Heart left ventricle (tissue), 16 donors: ENCODE data around the gene DSCAML1. TPM values are rescaled to one million over a fixed set of nuclear protein-coding genes. Genes with fewer than 3 reads are reported as not detected.

Experiments
- ATAC-seq, 4 donors: fragments of 200-7000 bp; cut with Tn5 transposase; one replicate each; pipeline ENCODE4 v1.9.1; 2020 to 2022; ENCODE audit warnings: moderate library complexity in 4 of 4, mild to moderate bottlenecking in 3 of 4, moderate number of reproducible peaks in 1 of 4
- DNase-seq, 5 donors: peaks; one replicate each; pipeline ENCODE4 v3.0.0-alpha.2; 2020
- H3K27ac ChIP-seq, 12 donors: fragments of 200-600 bp; sonication (generic) in 4 of 12; one replicate each; pipeline versions ENCODE4 v1.5.0 to v1.8.0; 2016 to 2022; ENCODE audit warnings: mild to moderate bottlenecking in 2 of 12
- H3K27me3 ChIP-seq, 9 donors: fragments of 200-600 bp; sonication (generic) in 2 of 9; one replicate each; pipeline versions ENCODE4 v1.5.1 to v1.8.0; 2016 to 2022; ENCODE audit warnings: mild to moderate bottlenecking in 3 of 9
- H3K36me3 ChIP-seq, 9 donors: fragments of 200-600 bp; sonication (generic) in 2 of 9; one replicate each; pipeline versions ENCODE4 v1.5.0 to v1.8.0; 2018 to 2022; ENCODE audit warnings: mild to moderate bottlenecking in 2 of 9
- H3K4me1 ChIP-seq, 12 donors: fragments of 200-600 bp; sonication (generic) in 4 of 12; one replicate each; pipeline versions ENCODE4 v1.5.0 to v1.8.0; 2016 to 2022; ENCODE audit warnings: mild to moderate bottlenecking in 3 of 12
- H3K4me3 ChIP-seq, 12 donors: fragments of 200-600 bp; sonication (generic) in 4 of 12; one replicate each; pipeline versions ENCODE4 v1.5.0 to v1.8.0; 2017 to 2022; ENCODE audit warnings: mild to moderate bottlenecking in 9 of 12, moderate library complexity in 4 of 12
- H3K9me3 ChIP-seq, 12 donors: fragments of 200-600 bp; sonication (generic) in 4 of 12; one replicate each; pipeline versions ENCODE4 v1.5.0 to v1.8.0; 2016 to 2022; ENCODE audit warnings: mild to moderate bottlenecking in 1 of 12
- CTCF ChIP-seq, 12 donors: fragments of 200-600 bp; sonication (generic) in 4 of 12; IDR thresholded peaks; one replicate each; pipeline versions ENCODE4 v1.5.0 to v1.8.0; 2018 to 2022; ENCODE audit warnings: antibody characterized with exemption in 12 of 12, mild to moderate bottlenecking in 5 of 12
- POLR2A ChIP-seq, 2 donors: fragments of 450-650 bp; IDR thresholded peaks; one replicate each; pipeline ENCODE4 v1.6.1; 2017; ENCODE audit warnings: antibody characterized with exemption in 2 of 2, mild to moderate bottlenecking in 2 of 2, moderate library complexity in 2 of 2
- WGBS, 4 donors: extraction: QIAGEN DNeasy Blood & Tissue Kit in 2 of 4; methylation state at CpG; one replicate each; pipeline versions ENCODE4 v1.1.5 to v1.1.7; 2013 to 2018; 5-methylcytosine and 5-hydroxymethylcytosine counted together
- intact Hi-C, 10 donors: fragments of 100-400 bp; cut with DNase I; formaldehyde crosslinking; loops; one replicate each; pipeline versions ENCODE4 v1.11.1 to v1.14.2; 2022
- polyA plus RNA-seq, 2 donors: library from polyadenylated mRNA; stranded (reverse); fragments of 200-250 nt; gene quantifications; one replicate each; pipeline ENCODE4 v1.2.3, GENCODE V29; 2013
- total RNA-seq, 9 donors: library from RNA; depleted of rRNA in 2 of 9; stranded (reverse); fragments of >200 nt in 2 of 9; fragmentation: NEBNext Ultra II Directional in 3 of 9; extraction: Animal tissue kit (Norgen Biotek cat#: 25700) in 3 of 9; gene quantifications; one replicate each; pipeline versions ENCODE4 v1.1.0 to v1.2.4, GENCODE V29; 2016 to 2023
- donor health status: ischemic (EF 13 %, LVEDD 7.1; RV severe dilation, severe dysfunction).
- donor health status: healthy with polysubstance abuse.
- donor health status: DM: no; HTN: yes; CAD: no.
- donor health status: DM: no; HTN: no; CAD: no.
- donor health status: ischemic (EF 25% LVEDD 6.9; RV normal size, moderate dysfunction).
- donor health status: ischemic (EF 25% LVEDD 5.7; RV mildly dilated, moderate dysfunction).
- donor health status: healthy.
- donor health status: DM: yes; HTN: yes; CAD: no.
- donor health status: ischemic (EF 35%, LVEDD 5.7; RV mildly dilated, moderate dysfunction).
- donor health status: nonischemic (EF 11% LVEDD 7.7; RV severe dilation, severe dysfunction).
- donor health status: DM: yes; HTN: yes; CAD: no.
- donor health status: PGD.
- donor health status: ischemic (EF 29% LVEDD 5.4; RV normal size, mild dysfunction).
- donor health status: nonischemic (EF 23%, LVEDD 6.1; RV moderate dilation, normal function).

The DSCAML1 gene
- total and polyA plus RNA-seq, 11 donors = 0.05 to 1.7 (median 0.76) TPM

- WGBS, 4 donors = 26 to 51% (median 35%) methylated on average over 4 of the region's 4 CpGs
- ATAC-seq (peak; percentile 47 to 90 (median 86)), DNase-seq (no peak)
- Histone ChIP-seq H3K9me3 (peaks cover 0 to 16% (median 7%) of the 10 kb centered on the region in 12 donors), H3K27me3 (no peaks in the 10 kb centered on the region), H3K4me1 (peaks cover 0 to 22% (median 0%) of the 10 kb centered on the region in 12 donors), H3K4me3 (no peak overlapping the region), H3K27ac (no peak overlapping the region), H3K36me3 (no peaks in the 10 kb centered on the region)
- intact Hi-C loops = no loop called here
- TF ChIP-seq CTCF (IDR thresholded peaks at IDR 0.05) (no peak), POLR2A (IDR thresholded peaks at IDR 0.05) (no peak)
These were observed 171.8 kb downstream of the DSCAML1 start for GRCh38 chr11:117625237-117625636.

- Histone ChIP-seq H3K4me3 (no peak overlapping the region), H3K36me3 (no peaks in the 10 kb centered on the region), H3K27me3 (no peaks in the 10 kb centered on the region), H3K4me1 (peaks cover 0 to 26% (median 0%) of the 10 kb centered on the region in 12 donors), H3K9me3 (peaks cover 0 to 16% (median 7%) of the 10 kb centered on the region in 12 donors), H3K27ac (no peak overlapping the region)
- WGBS, 4 donors = 91 to 100% (median 93%) methylated on average over 2 of the region's 2 CpGs
- intact Hi-C loops = no loop called here
- DNase-seq = no peak
- TF ChIP-seq CTCF (IDR thresholded peaks at IDR 0.05) = no peak
- no peak for TF ChIP-seq POLR2A (IDR thresholded peaks at IDR 0.05)
- no peak for ATAC-seq
These were observed 173.2 kb downstream of the DSCAML1 start for GRCh38 chr11:117623831-117624271.

- Histone ChIP-seq H3K27me3 (no peaks in the 10 kb centered on the region), H3K4me3 (no peak overlapping the region), H3K9me3 (peaks cover 0 to 16% (median 7%) of the 10 kb centered on the region in 12 donors), H3K27ac (no peak overlapping the region), H3K4me1 (peaks cover 0 to 26% (median 0%) of the 10 kb centered on the region in 12 donors), H3K36me3 (no peaks in the 10 kb centered on the region)
- DNase-seq = no peak
- intact Hi-C loops = no loop called here
- TF ChIP-seq POLR2A (IDR thresholded peaks at IDR 0.05) (no peak), CTCF (IDR thresholded peaks at IDR 0.05) (peak in 10 of 12 donors; percentile 7 to 42 (median 30))
- no peak for ATAC-seq
These were observed 175.8 kb downstream of the DSCAML1 start for GRCh38 chr11:117621226-117621625.

- intact Hi-C loops = no loop called here
- TF ChIP-seq POLR2A (IDR thresholded peaks at IDR 0.05) = no peak
- TF ChIP-seq CTCF (IDR thresholded peaks at IDR 0.05) = no peak
- H3K27ac ChIP-seq = peak overlapping the region in 7 of 12 donors; percentile 9 to 56 (median 41)
These were observed 176.4 kb downstream of the DSCAML1 start for GRCh38 chr11:117620659-117621058.

More at GRCh38 chr11:117620659-117621058, 176.4 kb downstream of the DSCAML1 start:
- DNase-seq = no peak
- Histone ChIP-seq H3K4me1 (peaks cover 0 to 21% (median 0%) of the 10 kb centered on the region in 12 donors), H3K36me3 (no peaks in the 10 kb centered on the region), H3K27me3 (no peaks in the 10 kb centered on the region), H3K9me3 (peaks cover 0 to 16% (median 7%) of the 10 kb centered on the region in 12 donors), H3K4me3 (no peak overlapping the region)
- no peak for ATAC-seq
- WGBS, 4 donors = 95 to 100% (median 96%) methylated on average over 1 of the region's 1 CpG
